K562 (cell line): Measurements from ENCODE around the gene P2RX2. TPM values are rescaled to one million over a fixed set of nuclear protein-coding genes. Genes with fewer than 3 reads are reported as not detected.
A peak's percentile ranks its signal among the peaks of the same experiment; 100 is the strongest.

Experiments
- ATAC-seq: fragments of 200-7000 bp; cut with Tn5 transposase; 3 replicates; pipeline ENCODE4 v1.9.1; 2020; ENCODE audit warnings: moderate library complexity
- BruUV-seq: library from RNA; stranded (reverse); fragments of 400-500 nt; replicated peaks from 2 replicates; lab custom pipeline; 2021; lab: Mats Ljungman, UMichigan
- CTCF ChIA-PET: fragments of 300-600 bp; formaldehyde crosslinking; extraction: SDS; loops from one replicate; lab custom pipeline; 2021; ENCODE audit warnings: low intra/inter-chr PET ratio; lab: Yijun Ruan, JAX
- POLR2A ChIA-PET: fragments of 300-600, 350-650 bp; sonication (Branson Sonifier 250); formaldehyde crosslinking; extraction: SDS; loops from one replicate; lab custom pipeline; 2021; ENCODE audit warnings: antibody characterized with exemption, inconsistent platforms; lab: Yijun Ruan, JAX
- DNase-seq, 4 experiments: peaks; one replicate each; pipeline versions ENCODE4 v3.0.0 to v3.0.0-alpha.2; 2011 to 2018; ENCODE audit warnings: low spot score in 3 of 4, mixed read lengths in 3 of 4; ENCODE audit errors: extremely low read depth in 1 of 4
- FAIRE-seq: peaks from 2 replicates; lab custom pipeline; 2011; peaks lifted over from hg19 to GRCh38; lab: Jason Lieb, UNC
- H2AFZ ChIP-seq: 2 replicates; pipeline ENCODE4 v1.6.0; 2011; ENCODE audit warnings: low read depth, low read length, control low read depth, inconsistent platforms
- H3K27ac ChIP-seq: fragments of 200-600 bp; 3 replicates; pipeline ENCODE4 v1.8.0; 2011; ENCODE audit warnings: low read depth, mild to moderate bottlenecking, control low read depth, inconsistent platforms, low read length, moderate library complexity, mixed read lengths; ENCODE audit errors: extremely low read depth
- H3K27me3 ChIP-seq, 2 experiments: fragments of 300-600 bp in 1 of 2; 2 replicates in 1 of 2; 3 replicates in 1 of 2; pipeline versions ENCODE4 v1.6.0 to v1.8.0; 2011; ENCODE audit warnings: inconsistent platforms in 2 of 2, low read length in 2 of 2, mild to moderate bottlenecking in 1 of 2, mixed read lengths in 1 of 2, moderate library complexity in 1 of 2; ENCODE audit not compliant: control insufficient read depth in 2 of 2, insufficient read depth in 2 of 2
- H3K36me3 ChIP-seq: fragments of 300-600 bp; 3 replicates; pipeline ENCODE4 v1.8.0; 2011; ENCODE audit warnings: mild to moderate bottlenecking, low read length, inconsistent platforms; ENCODE audit not compliant: control insufficient read depth, insufficient read depth
- H3K4me1 ChIP-seq, 2 experiments: fragments of 200-600 bp in 1 of 2; replicated peaks in 1 of 2; 2 replicates in 1 of 2; 3 replicates in 1 of 2; pipeline versions ENCODE4 v1.5.1 to v1.8.0; 2011; ENCODE audit warnings: inconsistent platforms in 2 of 2, low read length in 2 of 2, mild to moderate bottlenecking in 1 of 2, mixed read lengths in 1 of 2, moderate library complexity in 1 of 2; ENCODE audit not compliant: control insufficient read depth in 2 of 2, insufficient read depth in 2 of 2
- H3K4me2 ChIP-seq: 2 replicates; pipeline ENCODE4 v1.6.1; 2011; ENCODE audit warnings: low read length, control low read depth, inconsistent platforms, mixed read lengths; ENCODE audit not compliant: insufficient read depth
- H3K4me3 ChIP-seq: fragments of 200-600 bp; sonication (generic), shearing (Covaris generic); 2 replicates; pipeline ENCODE4 v1.5.1; 2016; ENCODE audit warnings: control low read depth, inconsistent platforms
- H3K79me2 ChIP-seq: fragments of 200-600 bp; 3 replicates; pipeline ENCODE4 v1.8.0; 2011; ENCODE audit warnings: low read length, inconsistent platforms; ENCODE audit not compliant: control insufficient read depth, insufficient read depth
- H3K9ac ChIP-seq, 2 experiments: 2 replicates each; pipeline versions ENCODE4 v1.6.0 to v1.6.1; 2011; ENCODE audit warnings: low read depth in 2 of 2, low read length in 2 of 2, control low read depth in 1 of 2, inconsistent platforms in 1 of 2, mild to moderate bottlenecking in 1 of 2, mixed read lengths in 1 of 2; ENCODE audit not compliant: insufficient read depth in 1 of 2
- H3K9me1 ChIP-seq: one replicate; pipeline ENCODE4 v1.6.0; 2011; ENCODE audit warnings: inconsistent platforms, mild to moderate bottlenecking, low read length, moderate library complexity; ENCODE audit not compliant: control insufficient read depth, insufficient read depth
- H3K9me3 ChIP-seq: replicated peaks from 2 replicates; pipeline ENCODE4 v1.5.1; 2011; ENCODE audit warnings: low read depth, low read length, inconsistent platforms; ENCODE audit not compliant: control insufficient read depth, insufficient read depth
- H4K20me1 ChIP-seq: replicated peaks from 2 replicates; pipeline ENCODE4 v1.6.1; 2011; ENCODE audit warnings: low read length, inconsistent platforms, mixed read lengths; ENCODE audit not compliant: control insufficient read depth, insufficient read depth
- HMG20A ChIP-seq: fragments of 450-650 bp; formaldehyde crosslinking; conservative IDR thresholded peaks from 2 replicates; pipeline ENCODE4 v1.4.0; 2020; ENCODE audit warnings: mild to moderate bottlenecking, mixed read lengths
- POLR2G ChIP-seq: fragments of 200-400 bp; formaldehyde crosslinking; IDR thresholded peaks from 2 replicates; pipeline ENCODE4 v1.6.1; 2017; ENCODE audit warnings: low read depth, mild to moderate bottlenecking, antibody characterized with exemption, low read length, moderate library complexity
- RBM22 ChIP-seq: fragments of 200-400 bp; formaldehyde crosslinking; IDR thresholded peaks from 2 replicates; pipeline ENCODE4 v1.6.1; 2018; ENCODE audit warnings: low read length, low read depth; ENCODE audit not compliant: poor library complexity, severe bottlenecking
- WGBS: fragments of 100-300 bp; shearing (Covaris generic); methylation state at CpG from one replicate; pipeline ENCODE4 v1.1.6; 2016; ENCODE audit warnings: low coverage, mixed read lengths; ENCODE audit not compliant: insufficient coverage; ENCODE audit errors: missing lambda C conversion rate; 5-methylcytosine and 5-hydroxymethylcytosine counted together
- in situ Hi-C: fragments of 300-500 bp; cut with MboI; formaldehyde crosslinking; loops from 4 replicates; pipeline ENCODE4 v1.15.0; 2018; ENCODE audit warnings: inconsistent platforms, mixed read lengths
- intact Hi-C: fragments of 100-400 bp; cut with micrococcal nuclease; formaldehyde crosslinking; loops from 2 replicates; pipeline ENCODE4 v1.14.2; 2022
- polyA plus RNA-seq, 8 experiments: library from polyadenylated mRNA; depleted of rRNA in 4 of 8; stranded (reverse) in 5 of 8; unstranded in 3 of 8; fragments of >200 nt; fragmentation: Nextera tagmentation in 2 of 8; fragmentation: Illumina TruSeq in 1 of 8; extraction: Ambion mirVana in 2 of 8; extraction: Trizol in 1 of 8; gene quantifications; 2 replicates each; pipeline versions ENCODE4 v1.2.1 to v1.2.3, GENCODE V29; 2011 to 2014; ENCODE audit warnings: inconsistent platforms in 1 of 8, missing spikeins in 1 of 8
- total RNA-seq, 7 experiments: library from RNA; depleted of rRNA in 6 of 7; stranded (reverse); fragments of >200 nt in 6 of 7; fragmentation: Illumina TruSeq in 2 of 7; extraction: Trizol in 2 of 7; gene quantifications; 2 replicates each; pipeline versions ENCODE4 v1.2.1 to v1.2.3, GENCODE V29; 2011 to 2021; ENCODE audit warnings: low replicate concordance in 1 of 7
- TF ChIP-seq, protein P1 (sequence below), 2 experiments: IDR thresholded peaks; 2 replicates each; pipeline ENCODE4 v1.6.1; 2011; ENCODE audit warnings: borderline replicate concordance in 1 of 2, control low read depth in 1 of 2, low read depth in 1 of 2, low read length in 1 of 2, mild to moderate bottlenecking in 1 of 2, mixed read lengths in 1 of 2, moderate library complexity in 1 of 2; ENCODE audit not compliant: insufficient read depth in 1 of 2, insufficient read length in 1 of 2, poor library complexity in 1 of 2, severe bottlenecking in 1 of 2; ENCODE audit errors: extremely low read depth in 1 of 2

The P2RX2 gene
- total and polyA plus RNA-seq, 9 of the 15 experiments (the other 6 are each of a cell fraction or from before 2014, with no cell fraction given), result not detected

DNA sequence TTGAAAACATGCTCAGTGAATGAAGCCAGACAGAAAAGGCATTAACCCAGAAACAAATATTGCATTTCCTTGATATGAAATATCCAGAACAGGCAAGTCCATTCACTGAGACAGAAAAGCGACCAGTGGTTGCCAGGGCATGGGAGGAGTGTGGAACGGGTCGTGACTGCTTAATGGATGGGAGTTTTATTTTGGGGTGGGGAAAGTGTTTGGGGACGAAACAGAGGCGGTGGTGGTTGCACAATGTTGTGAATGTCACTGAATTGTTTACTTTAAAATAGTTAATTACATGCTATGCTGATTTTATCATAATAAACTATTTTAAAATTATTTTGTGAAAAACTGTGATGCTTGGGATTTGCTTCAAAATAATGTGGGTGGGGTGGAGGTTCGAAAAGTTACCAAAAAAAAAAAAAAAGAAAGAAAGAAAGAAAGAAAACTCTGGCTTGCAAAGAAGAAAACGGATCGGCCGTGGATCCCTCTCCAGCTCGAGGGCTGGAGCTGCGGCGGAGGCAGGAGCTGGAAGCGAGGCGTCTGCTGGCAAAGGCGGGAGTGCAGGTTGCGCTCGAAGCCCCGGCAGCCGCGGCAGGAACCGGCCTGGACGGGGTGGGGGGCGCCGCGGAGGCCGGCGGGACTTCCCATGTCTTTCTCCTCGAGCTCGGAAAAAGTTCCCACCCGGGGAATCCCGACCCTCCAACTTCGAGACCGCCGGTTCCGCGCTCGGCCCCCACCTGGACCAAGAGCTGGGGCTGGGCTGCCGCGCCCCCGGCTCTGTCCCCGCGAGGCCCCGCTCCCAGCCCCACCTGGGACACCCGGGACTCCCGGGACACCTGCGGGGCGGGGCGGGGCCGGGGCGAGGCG, 524 bp upstream of the P2RX2 start:
- no peaks in the 10 kb centered on the region for H3K79me2 ChIP-seq
- intact Hi-C loops (no loop called here), in situ Hi-C loops (no loop called here)
- no peaks in the 10 kb centered on the region for H3K9me1 ChIP-seq
- ChIA-PET CTCF (interaction anchor here (0.7 kb wide), 1 partner anchor 22 kb away, joined by 4 read pairs; no protein-coding TSS in a partner anchor), POLR2A (no interaction called here)
- H3K4me1 ChIP-seq, result peaks cover 11 to 36% of the 10 kb centered on the region in 2 experiments; a peak in 4 of 5 replicates
- TF ChIP-seq, protein P1, sequence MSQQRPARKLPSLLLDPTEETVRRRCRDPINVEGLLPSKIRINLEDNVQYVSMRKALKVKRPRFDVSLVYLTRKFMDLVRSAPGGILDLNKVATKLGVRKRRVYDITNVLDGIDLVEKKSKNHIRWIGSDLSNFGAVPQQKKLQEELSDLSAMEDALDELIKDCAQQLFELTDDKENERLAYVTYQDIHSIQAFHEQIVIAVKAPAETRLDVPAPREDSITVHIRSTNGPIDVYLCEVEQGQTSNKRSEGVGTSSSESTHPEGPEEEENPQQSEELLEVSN (IDR thresholded peaks at IDR 0.05; ENCODE audit: borderline replicate concordance in 1 of 2, extremely low read depth in 1 of 2, insufficient read depth in 1 of 2, insufficient read length in 1 of 2, low read depth in 1 of 2, low read length in 1 of 2, poor library complexity in 1 of 2, severe bottlenecking in 1 of 2), result peak in 1 of 2 experiments; percentile 60
- peak; percentile 49 for TF ChIP-seq RBM22
- peak; percentile 68 for TF ChIP-seq POLR2G
- no peak for TF ChIP-seq HMG20A
- H2AFZ ChIP-seq, result no peak overlapping the region
- ATAC-seq (no peak), DNase-seq (no peak), FAIRE-seq (no peak)
- no TSS peak for BruUV-seq
- H3K4me3 ChIP-seq, result no peak overlapping the region
- H3K9ac ChIP-seq, result no peak overlapping the region
- no peak overlapping the region for H3K27ac ChIP-seq
- no peaks in the 10 kb centered on the region; a peak in 1 of 5 replicates for H3K27me3 ChIP-seq
- H4K20me1 ChIP-seq, result 0 out of 2 replicates have a peak, but pooled peaks cover 3% of the 10 kb centered on the region
- 68% methylated on average over 17 of the region's 51 CpGs for WGBS
- peaks cover 10% of the 10 kb centered on the region for H3K9me3 ChIP-seq
- peaks cover 3% of the 10 kb centered on the region; the same call in 1 of the 3 replicates for H3K36me3 ChIP-seq
- no peak overlapping the region for H3K4me2 ChIP-seq
